SK-N-SH (cell line): ENCODE measurements around the gene WWOX. TPM values are rescaled to one million over a fixed set of nuclear protein-coding genes. Genes with fewer than 3 reads are reported as not detected.

ENCODE experiments used
- CTCF ChIA-PET: fragments of 300-600, 350-600 bp; formaldehyde crosslinking; extraction: SDS; loops from one replicate; lab custom pipeline; 2021; lab: Yijun Ruan, JAX
- POLR2A ChIA-PET: fragments of 350-600 bp; sonication (Branson Sonifier 250); formaldehyde crosslinking; extraction: SDS; loops from one replicate; lab custom pipeline; 2020; ENCODE audit warnings: antibody characterized with exemption, inconsistent platforms; lab: Yijun Ruan, JAX
- DNase-seq: peaks from one replicate; pipeline ENCODE4 v3.0.0; 2012
- H2AFZ ChIP-seq: fragments of 200-600 bp; sonication (generic); 2 replicates; pipeline ENCODE4 v1.8.1; 2016; ENCODE audit warnings: antibody characterized with exemption, mild to moderate bottlenecking, low read depth
- H3F3A ChIP-seq: fragments of 200-600 bp; sonication (generic); replicated peaks from 2 replicates; pipeline ENCODE3; 2016; ENCODE audit warnings: antibody characterized with exemption, mild to moderate bottlenecking; ENCODE audit not compliant: insufficient read depth
- H3K27ac ChIP-seq, 2 experiments: fragments of 200-500 bp in 1 of 2; fragments of 200-600 bp in 1 of 2; sonication (Bioruptor generic) in 1 of 2; sonication (generic), shearing (Covaris generic) in 1 of 2; 2 replicates each; pipeline versions ENCODE4 v1.5.1 to v1.6.1; 2014 to 2016; ENCODE audit warnings: low read depth in 2 of 2, inconsistent platforms in 1 of 2, low read length in 1 of 2, mild to moderate bottlenecking in 1 of 2, mixed read lengths in 1 of 2
- H3K27me3 ChIP-seq: fragments of 200-600 bp; sonication (generic), shearing (Covaris generic); 2 replicates; pipeline ENCODE4 v1.6.1; 2016; ENCODE audit warnings: mixed run types; ENCODE audit not compliant: insufficient read depth
- H3K36me3 ChIP-seq, 2 experiments: fragments of 200-500 bp in 1 of 2; fragments of 200-600 bp in 1 of 2; sonication (Bioruptor generic) in 1 of 2; sonication (generic) in 1 of 2; replicated peaks in 1 of 2; 2 replicates each; pipeline versions ENCODE3 to v1.5.1; 2014 to 2016; ENCODE audit warnings: low read length in 1 of 2, mild to moderate bottlenecking in 1 of 2; ENCODE audit not compliant: insufficient read depth in 2 of 2, control insufficient read depth in 1 of 2
- H3K4me1 ChIP-seq, 2 experiments: fragments of 200-500 bp in 1 of 2; fragments of 200-600 bp in 1 of 2; sonication (Bioruptor generic) in 1 of 2; sonication (generic), shearing (Covaris generic) in 1 of 2; 2 replicates each; pipeline versions ENCODE4 v1.5.1 to v1.6.1; 2014 to 2016; ENCODE audit warnings: low read depth in 1 of 2, low read length in 1 of 2, mixed run types in 1 of 2; ENCODE audit not compliant: insufficient read depth in 2 of 2, control insufficient read depth in 1 of 2
- H3K4me2 ChIP-seq: fragments of 200-600 bp; sonication (generic), shearing (Covaris generic); 2 replicates; pipeline ENCODE4 v1.6.1; 2017; ENCODE audit warnings: mixed run types
- H3K4me3 ChIP-seq, 2 experiments: fragments of 200-500 bp in 1 of 2; fragments of 200-600 bp in 1 of 2; sonication (Bioruptor generic) in 1 of 2; sonication (generic), shearing (Covaris generic) in 1 of 2; 2 replicates each; pipeline versions ENCODE4 v1.5.1 to v1.8.1; 2014 to 2016; ENCODE audit warnings: low read depth in 2 of 2, inconsistent platforms in 1 of 2, low read length in 1 of 2, mild to moderate bottlenecking in 1 of 2, mixed read lengths in 1 of 2, moderate library complexity in 1 of 2
- H3K79me2 ChIP-seq: fragments of 200-600 bp; sonication (generic); 2 replicates; pipeline ENCODE4 v1.8.1; 2017; ENCODE audit warnings: mild to moderate bottlenecking; ENCODE audit not compliant: insufficient read depth
- H3K9ac ChIP-seq: fragments of 200-600 bp; sonication (generic); 2 replicates; pipeline ENCODE4 v1.6.1; 2017; ENCODE audit warnings: mixed run types
- H3K9me2 ChIP-seq: fragments of 200-600 bp; sonication (generic); 2 replicates; pipeline ENCODE4 v1.6.1; 2017; ENCODE audit warnings: mixed run types
- H3K9me3 ChIP-seq: fragments of 200-600 bp; sonication (generic); 2 replicates; pipeline ENCODE4 v1.6.1; 2017; ENCODE audit warnings: mixed run types, mild to moderate bottlenecking, moderate library complexity
- H4K20me1 ChIP-seq: fragments of 200-600 bp; sonication (generic); 2 replicates; pipeline ENCODE4 v1.6.1; 2017; ENCODE audit warnings: mild to moderate bottlenecking, mixed run types; ENCODE audit not compliant: insufficient read depth
- EP300 ChIP-seq, 2 experiments: IDR thresholded peaks; 2 replicates each; pipeline versions ENCODE4 v1.4.0 to v1.6.1; 2012; ENCODE audit warnings: borderline replicate concordance in 1 of 2, low read depth in 1 of 2, low read length in 1 of 2
- EZH2phosphoT487 ChIP-seq: fragments of 200-600 bp; sonication (generic); IDR thresholded peaks from 2 replicates; pipeline ENCODE4 v1.6.1; 2017; ENCODE audit warnings: low read depth, mixed run types, mild to moderate bottlenecking, antibody characterized with exemption, moderate library complexity, borderline replicate concordance
- GABPA ChIP-seq: IDR thresholded peaks from 2 replicates; pipeline ENCODE4 v1.4.0; 2012; ENCODE audit warnings: low read depth, mild to moderate bottlenecking
- MEF2A ChIP-seq: IDR thresholded peaks from 2 replicates; pipeline ENCODE4 v1.4.0; 2012; ENCODE audit warnings: low read depth, borderline replicate concordance
- MXI1 ChIP-seq: IDR thresholded peaks from 2 replicates; pipeline ENCODE4 v1.6.1; 2012; ENCODE audit warnings: mild to moderate bottlenecking, low read depth, low read length, improper control_type of control experiment
- NRF1 ChIP-seq: IDR thresholded peaks from 2 replicates; pipeline ENCODE4 v1.6.1; 2012; ENCODE audit warnings: low read depth, mild to moderate bottlenecking, low read length
- POLR2AphosphoS5 ChIP-seq: IDR thresholded peaks from 2 replicates; pipeline ENCODE4 v1.6.1; 2012; ENCODE audit warnings: low read depth, low read length
- RAD21 ChIP-seq: IDR thresholded peaks from 2 replicates; pipeline ENCODE4 v1.6.1; 2012; ENCODE audit warnings: mild to moderate bottlenecking, low read length
- SIN3A ChIP-seq: IDR thresholded peaks from 2 replicates; pipeline ENCODE4 v1.6.1; 2012; ENCODE audit warnings: low read depth, mild to moderate bottlenecking, low read length, moderate library complexity, borderline replicate concordance
- TCF12 ChIP-seq: IDR thresholded peaks from 2 replicates; pipeline ENCODE4 v1.4.0; 2012
- ZBTB33 ChIP-seq: IDR thresholded peaks from 2 replicates; pipeline ENCODE4 v1.4.0; 2012; ENCODE audit warnings: low read depth, borderline replicate concordance
- WGBS: methylation state at CpG from one replicate; pipeline ENCODE4 v1.1.6; 2017; ENCODE audit warnings: low lambda C conversion rate; 5-methylcytosine and 5-hydroxymethylcytosine counted together
- polyA plus RNA-seq, 3 experiments: library from polyadenylated mRNA; depleted of rRNA; stranded (reverse); fragments of >200 nt; gene quantifications; 2 replicates each; pipeline ENCODE4 v1.2.3, GENCODE V29; 2012
- TF ChIP-seq, protein P1 (sequence below): fragments of 200-600 bp; sonication (generic); IDR thresholded peaks from 2 replicates; pipeline ENCODE4 v1.6.1; 2017; ENCODE audit warnings: antibody characterized with exemption, mild to moderate bottlenecking, moderate library complexity
- TF ChIP-seq, protein P2 (sequence below): IDR thresholded peaks from 2 replicates; pipeline ENCODE4; 2012
- TF ChIP-seq, protein P3 (sequence below): fragments of 150-350 bp; IDR thresholded peaks from 2 replicates; pipeline ENCODE4 v1.6.1; 2017; ENCODE audit warnings: antibody characterized with exemption, low read length, low read depth, borderline replicate concordance

WWOX gene
- polyA plus RNA-seq, 1 of the 3 experiments (the other 2 are of a cell fraction) = 10.8 TPM

GRCh38 chr16:79069633-79070032 is 970.2 kb downstream of the WWOX start:
- no peaks in the 10 kb centered on the region for H3K9me3 ChIP-seq
- no peaks in the 10 kb centered on the region for H3F3A ChIP-seq
- H3K4me2 ChIP-seq = no peak overlapping the region
- WGBS = 32% methylated on average over 1 of the region's 1 CpG
- no peaks in the 10 kb centered on the region for H3K9me2 ChIP-seq
- H2AFZ ChIP-seq = no peak overlapping the region
- H3K27me3 ChIP-seq = no peaks in the 10 kb centered on the region
- no peak for DNase-seq
- H3K79me2 ChIP-seq = no peaks in the 10 kb centered on the region
- H3K36me3 ChIP-seq = no peaks in the 10 kb centered on the region
- H3K4me1 ChIP-seq = peaks cover 0 to 4% of the 10 kb centered on the region in 2 experiments; a peak in 1 of 4 replicates
- no peaks in the 10 kb centered on the region for H4K20me1 ChIP-seq
- ChIA-PET CTCF (interaction anchor here (0.9 to 1.3 kb wide), 2 partner anchors 15 to 22 kb away, joined by 3 to 4 read pairs; no protein-coding TSS in a partner anchor), POLR2A (no interaction called here)
- no peak overlapping the region for H3K4me3 ChIP-seq
- H3K9ac ChIP-seq = no peak overlapping the region
- no peak overlapping the region for H3K27ac ChIP-seq
- TF ChIP-seq, protein P1, sequence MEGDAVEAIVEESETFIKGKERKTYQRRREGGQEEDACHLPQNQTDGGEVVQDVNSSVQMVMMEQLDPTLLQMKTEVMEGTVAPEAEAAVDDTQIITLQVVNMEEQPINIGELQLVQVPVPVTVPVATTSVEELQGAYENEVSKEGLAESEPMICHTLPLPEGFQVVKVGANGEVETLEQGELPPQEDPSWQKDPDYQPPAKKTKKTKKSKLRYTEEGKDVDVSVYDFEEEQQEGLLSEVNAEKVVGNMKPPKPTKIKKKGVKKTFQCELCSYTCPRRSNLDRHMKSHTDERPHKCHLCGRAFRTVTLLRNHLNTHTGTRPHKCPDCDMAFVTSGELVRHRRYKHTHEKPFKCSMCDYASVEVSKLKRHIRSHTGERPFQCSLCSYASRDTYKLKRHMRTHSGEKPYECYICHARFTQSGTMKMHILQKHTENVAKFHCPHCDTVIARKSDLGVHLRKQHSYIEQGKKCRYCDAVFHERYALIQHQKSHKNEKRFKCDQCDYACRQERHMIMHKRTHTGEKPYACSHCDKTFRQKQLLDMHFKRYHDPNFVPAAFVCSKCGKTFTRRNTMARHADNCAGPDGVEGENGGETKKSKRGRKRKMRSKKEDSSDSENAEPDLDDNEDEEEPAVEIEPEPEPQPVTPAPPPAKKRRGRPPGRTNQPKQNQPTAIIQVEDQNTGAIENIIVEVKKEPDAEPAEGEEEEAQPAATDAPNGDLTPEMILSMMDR = no peak
- TF ChIP-seq EP300 (IDR thresholded peaks at IDR 0.05; ENCODE audit: borderline replicate concordance in 1 of 2, low read depth in 1 of 2, low read length in 1 of 2) (no peak), ZBTB33 (no peak), MEF2A (no peak)
- TF ChIP-seq, protein P2, sequence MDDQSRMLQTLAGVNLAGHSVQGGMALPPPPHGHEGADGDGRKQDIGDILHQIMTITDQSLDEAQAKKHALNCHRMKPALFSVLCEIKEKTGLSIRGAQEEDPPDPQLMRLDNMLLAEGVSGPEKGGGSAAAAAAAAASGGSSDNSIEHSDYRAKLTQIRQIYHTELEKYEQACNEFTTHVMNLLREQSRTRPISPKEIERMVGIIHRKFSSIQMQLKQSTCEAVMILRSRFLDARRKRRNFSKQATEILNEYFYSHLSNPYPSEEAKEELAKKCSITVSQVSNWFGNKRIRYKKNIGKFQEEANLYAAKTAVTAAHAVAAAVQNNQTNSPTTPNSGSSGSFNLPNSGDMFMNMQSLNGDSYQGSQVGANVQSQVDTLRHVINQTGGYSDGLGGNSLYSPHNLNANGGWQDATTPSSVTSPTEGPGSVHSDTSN = no peak
- TF ChIP-seq, all 33 proteins: peak for 0

DNA sequence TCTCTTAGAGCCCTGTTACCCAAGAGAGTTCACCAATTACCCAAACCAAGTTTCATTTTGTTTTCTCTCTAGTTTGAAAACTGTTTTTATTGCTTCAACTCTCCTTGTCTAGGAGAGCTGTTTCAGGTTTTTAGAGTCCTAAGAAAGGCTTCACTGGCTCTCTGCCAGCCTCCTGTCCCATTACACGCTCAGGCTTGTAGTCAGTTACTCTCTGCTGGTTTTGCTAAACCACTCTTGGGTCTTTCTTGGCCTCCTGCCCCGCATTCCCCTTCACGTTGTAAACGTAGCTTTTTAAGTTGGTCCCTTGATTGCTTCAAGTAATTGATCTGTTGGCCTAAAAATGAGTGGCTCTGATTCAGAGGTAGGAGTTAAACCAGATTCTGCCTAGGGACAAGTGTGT is 972.0 kb downstream of the WWOX start:
- H3K9ac ChIP-seq = no peak overlapping the region
- no peaks in the 10 kb centered on the region for H3K9me2 ChIP-seq
- ChIA-PET POLR2A (interaction anchor here (0.6 kb wide), 1 partner anchor 529 kb away, joined by 4 read pairs; no protein-coding TSS in a partner anchor), CTCF (no interaction called here)
- H3K4me2 ChIP-seq = no peak overlapping the region
- DNase-seq = no peak
- no peak overlapping the region for H3K27ac ChIP-seq
- no peak overlapping the region for H3K4me3 ChIP-seq
- H3K79me2 ChIP-seq = no peaks in the 10 kb centered on the region
- H3K9me3 ChIP-seq = no peaks in the 10 kb centered on the region
- 19% methylated on average over 4 of the region's 4 CpGs for WGBS
- H3F3A ChIP-seq = no peaks in the 10 kb centered on the region
- H2AFZ ChIP-seq = no peak overlapping the region
- no peaks in the 10 kb centered on the region for H4K20me1 ChIP-seq
- no peaks in the 10 kb centered on the region for H3K36me3 ChIP-seq
- H3K27me3 ChIP-seq = no peaks in the 10 kb centered on the region
- peaks cover 0 to 4% of the 10 kb centered on the region in 2 experiments; a peak in 1 of 4 replicates for H3K4me1 ChIP-seq
- TF ChIP-seq POLR2AphosphoS5 (no peak), ZBTB33 (no peak), RAD21 (no peak), MXI1 (no peak), NRF1 (no peak), EZH2phosphoT487 (no peak), GABPA (no peak), TCF12 (no peak), SIN3A (no peak)
- TF ChIP-seq, protein P1 = no peak
- TF ChIP-seq, protein P3, sequence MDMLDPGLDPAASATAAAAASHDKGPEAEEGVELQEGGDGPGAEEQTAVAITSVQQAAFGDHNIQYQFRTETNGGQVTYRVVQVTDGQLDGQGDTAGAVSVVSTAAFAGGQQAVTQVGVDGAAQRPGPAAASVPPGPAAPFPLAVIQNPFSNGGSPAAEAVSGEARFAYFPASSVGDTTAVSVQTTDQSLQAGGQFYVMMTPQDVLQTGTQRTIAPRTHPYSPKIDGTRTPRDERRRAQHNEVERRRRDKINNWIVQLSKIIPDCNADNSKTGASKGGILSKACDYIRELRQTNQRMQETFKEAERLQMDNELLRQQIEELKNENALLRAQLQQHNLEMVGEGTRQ = no peak
- TF ChIP-seq, protein P2 = no peak
